Lower lobe of right lung (tissue), 2 donors: ENCODE data around the gene SLC25A47. TPM values are rescaled to one million over a fixed set of nuclear protein-coding genes. Genes with fewer than 3 reads are reported as not detected.
"Not testable (repeated sequence)": the region's sequence is repeated elsewhere in the genome, so short reads cannot be mapped to it uniquely, and the experiment has no call there.

ENCODE experiments used
- ATAC-seq, 2 donors: fragments of 200-7000 bp; cut with Tn5 transposase; one replicate each; pipeline ENCODE4 v1.9.1; 2020 to 2022; ENCODE audit warnings: mild to moderate bottlenecking in 2 of 2, moderate library complexity in 2 of 2
- DNase-seq: peaks from one replicate; pipeline ENCODE4 v3.0.0-alpha.2; 2020
- H3K27ac ChIP-seq: fragments of 200-600 bp; one replicate; pipeline ENCODE4 v1.8.0; 2022
- H3K27me3 ChIP-seq: fragments of 200-600 bp; one replicate; pipeline ENCODE4 v1.8.0; 2022; ENCODE audit warnings: low read depth
- H3K36me3 ChIP-seq: fragments of 200-600 bp; one replicate; pipeline ENCODE4 v1.8.0; 2022; ENCODE audit warnings: mild to moderate bottlenecking
- H3K4me1 ChIP-seq: fragments of 200-600 bp; one replicate; pipeline ENCODE4 v1.8.0; 2022
- H3K4me3 ChIP-seq: fragments of 200-600 bp; one replicate; pipeline ENCODE4 v1.8.0; 2022; ENCODE audit warnings: mild to moderate bottlenecking
- H3K9me3 ChIP-seq: fragments of 200-600 bp; one replicate; pipeline ENCODE4 v1.8.0; 2022
- CTCF ChIP-seq: fragments of 200-600 bp; IDR thresholded peaks from one replicate; pipeline ENCODE4 v1.8.0; 2022; ENCODE audit warnings: antibody characterized with exemption, mild to moderate bottlenecking
- intact Hi-C: fragments of 100-400 bp; cut with DNase I; formaldehyde crosslinking; loops from one replicate; pipeline ENCODE4 v1.11.0; 2022
- total RNA-seq: library from RNA; stranded (reverse); fragmentation: NEBNext Ultra II Directional; extraction: Animal tissue kit (Norgen Biotek cat#: 25700); gene quantifications from one replicate; pipeline ENCODE4 v1.2.1, GENCODE V29; 2021
- donor health status: DM: no; HTN: yes; CAD: no; lungs with severe emphysema.

Gene SLC25A47
- total RNA-seq, 1 donor from 2014 or later, result not detected

GRCh38 chr14:100279563-100279962 is 43.6 kb upstream of the SLC25A47 start:
- Histone ChIP-seq H3K4me1 (peaks cover 71% of the 10 kb centered on the region), H3K27me3 (no peaks in the 10 kb centered on the region), H3K27ac (peak overlapping the region; percentile 2), H3K9me3 (no peaks in the 10 kb centered on the region), H3K36me3 (peaks cover 22% of the 10 kb centered on the region), H3K4me3 (no peak overlapping the region)
- ATAC-seq, result no peak
- no peak for DNase-seq
- TF ChIP-seq CTCF, result no peak
- intact Hi-C loops, result no loop called here

GRCh38 chr14:100281286-100282082 is 41.7 kb upstream of the SLC25A47 start:
- Histone ChIP-seq H3K36me3 (peaks cover 19% of the 10 kb centered on the region), H3K4me1 (peaks cover 66% of the 10 kb centered on the region), H3K27me3 (no peaks in the 10 kb centered on the region), H3K9me3 (no peaks in the 10 kb centered on the region), H3K4me3 (no peak overlapping the region), H3K27ac (peak overlapping the region; percentile 40)
- ATAC-seq (peak; percentile 48 to 51), DNase-seq (peak; percentile 71)
- TF ChIP-seq CTCF, result no peak
- intact Hi-C loops, result no loop called here

- DNase-seq, result no peak
- TF ChIP-seq CTCF, result no peak
- peaks cover 66% of the 10 kb centered on the region for H3K4me1 ChIP-seq
These were observed 41.1 kb upstream of the SLC25A47 start for GRCh38 chr14:100282083-100282350.

GRCh38 chr14:100282766-100283419 is 40.2 kb upstream of the SLC25A47 start:
- no peak for TF ChIP-seq CTCF
- H3K27me3 ChIP-seq, result no peaks in the 10 kb centered on the region
- no peak overlapping the region for H3K4me3 ChIP-seq
- ATAC-seq (no peak), DNase-seq (no peak)
- intact Hi-C loops, result no loop called here
- H3K9me3 ChIP-seq, result no peaks in the 10 kb centered on the region
- H3K36me3 ChIP-seq, result peaks cover 5% of the 10 kb centered on the region
- peak overlapping the region; percentile 25 for H3K27ac ChIP-seq
- H3K4me1 ChIP-seq, result peaks cover 66% of the 10 kb centered on the region

More at GRCh38 chr14:100282083-100282350, 41.1 kb upstream of the SLC25A47 start:
- intact Hi-C loops, result no loop called here
- ATAC-seq, result no peak
- Histone ChIP-seq H3K36me3 (peaks cover 13% of the 10 kb centered on the region), H3K9me3 (no peaks in the 10 kb centered on the region), H3K4me3 (no peak overlapping the region), H3K27me3 (no peaks in the 10 kb centered on the region), H3K27ac (peak overlapping the region; percentile 40)

- H3K9me3 ChIP-seq, H3K27ac ChIP-seq, DNase-seq, H3K36me3 ChIP-seq, H3K27me3 ChIP-seq, ATAC-seq, intact Hi-C loops, H3K4me3 ChIP-seq: not testable (repeated sequence)
- peaks cover 61% of the 10 kb centered on the region for H3K4me1 ChIP-seq
These were observed 39.7 kb upstream of the SLC25A47 start for GRCh38 chr14:100283436-100283835.
